ENCODE measurements around the gene APC.

The APC gene

DNA sequence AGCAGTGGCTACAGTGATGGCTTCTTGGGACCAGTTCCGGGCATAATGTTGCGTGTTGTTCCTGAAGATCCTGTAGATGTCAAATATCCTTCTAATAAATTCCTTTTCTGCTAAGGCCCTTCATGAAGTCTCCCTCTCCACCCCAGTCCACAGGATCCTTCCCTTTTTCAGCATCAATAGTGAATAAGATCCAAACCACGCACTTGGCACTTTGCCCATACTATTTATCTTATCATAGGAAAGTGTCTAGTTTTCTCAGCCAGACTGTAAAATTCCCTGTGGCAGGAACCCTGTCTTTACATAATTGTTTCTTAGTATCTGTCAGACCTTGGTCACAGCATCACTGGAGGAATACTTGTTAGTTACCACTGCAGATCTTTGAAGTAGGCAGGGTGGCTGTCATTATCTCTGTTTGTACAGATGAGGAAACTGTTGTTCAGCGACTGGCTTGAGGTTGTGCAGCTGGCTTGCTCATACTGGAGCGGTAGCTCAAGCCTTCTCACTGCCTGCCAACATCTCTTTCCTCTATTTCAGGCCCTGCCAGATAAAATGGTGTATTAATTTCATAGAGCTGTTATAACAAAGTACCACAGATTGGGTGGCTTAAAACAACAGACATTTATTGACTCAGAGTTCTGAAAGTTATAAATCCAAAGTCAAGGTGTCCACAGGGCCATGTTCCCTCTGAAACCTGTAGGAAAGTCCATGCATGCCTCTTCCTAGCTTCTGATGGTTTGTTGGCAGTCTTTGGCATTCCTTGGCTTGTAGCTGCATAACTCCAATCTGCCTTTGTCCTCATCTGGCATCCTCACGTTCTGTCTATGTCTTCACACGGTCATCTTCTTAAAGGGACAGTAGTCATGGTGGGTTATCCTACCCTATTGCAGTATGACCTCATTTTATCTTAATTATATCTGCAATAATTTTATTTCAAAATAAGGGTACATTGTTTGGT, 33.5 kb upstream of the APC start (continued):
- TF ChIP-seq ZBTB44 (tag by site-specific recombination; IDR thresholded peaks at IDR 0.05) = no peak
- TF ChIP-seq ZNF48 (tag by site-specific recombination; IDR thresholded peaks at IDR 0.05) = no peak

DNA sequence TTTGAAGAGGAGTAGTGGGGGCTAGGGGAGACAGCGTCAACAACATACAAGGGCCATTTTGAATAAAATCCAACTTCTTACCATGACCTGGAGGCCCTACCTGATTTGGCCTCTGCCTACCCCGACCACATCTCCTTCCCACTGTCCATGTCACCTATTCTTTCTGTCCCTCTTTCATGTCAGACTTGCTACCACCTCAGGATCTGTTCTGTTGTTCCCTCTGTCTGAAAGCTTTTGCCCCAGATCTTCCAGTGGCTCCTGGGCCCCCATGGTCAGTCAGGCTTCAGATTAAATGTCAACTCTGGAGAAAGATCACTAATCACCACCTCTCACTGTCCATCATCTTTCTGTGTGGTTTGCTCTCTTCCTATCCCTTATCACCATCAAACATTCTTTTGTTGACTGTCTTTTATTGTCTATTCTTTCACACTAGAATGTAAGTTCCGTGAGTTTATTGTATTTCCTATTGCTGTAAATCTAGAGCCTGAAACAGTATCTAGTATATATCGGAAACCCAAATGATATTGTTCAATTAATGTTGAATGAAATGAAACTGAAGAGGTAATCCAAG, 31.2 kb upstream of the APC start:
- ChIA-PET POLR2A (interaction anchor here (1.5 kb wide), 1 partner anchor 33 kb away, joined by 6 read pairs; no protein-coding TSS in a partner anchor), CTCF (interaction anchor here (0.6 to 3.2 kb wide), 2 partner anchors 51 kb away, joined by 3 to 19 read pairs; no protein-coding TSS in a partner anchor)
- peaks cover 4% of the 10 kb centered on the region for H3K4me1 ChIP-seq (ENCODE audit: control insufficient read depth, insufficient read depth, low read length)
- TF ChIP-seq SP2 (tag by site-specific recombination; IDR thresholded peaks at IDR 0.05) (no peak), TRIM28 (IDR thresholded peaks at IDR 0.05; ENCODE audit: borderline replicate concordance, low read length) (no peak), ZSCAN23 (tag by site-specific recombination; IDR thresholded peaks at IDR 0.05) (no peak), ZNF302 (tag by site-specific recombination; IDR thresholded peaks at IDR 0.05; ENCODE audit: low read depth) (no peak), GLIS2 (tag by site-specific recombination; IDR thresholded peaks at IDR 0.05) (no peak), ZIC2 (tag by site-specific recombination; IDR thresholded peaks at IDR 0.05) (no peak), ZNF157 (tag by site-specific recombination; IDR thresholded peaks at IDR 0.05) (no peak), HOXC10 (CRISPR knock-in tag; IDR thresholded peaks at IDR 0.05) (no peak), ZNF223 (tag by site-specific recombination; IDR thresholded peaks at IDR 0.05) (no peak), ZNF324 (tag by site-specific recombination; IDR thresholded peaks at IDR 0.05) (no peak), KLF16 (tag by site-specific recombination; IDR thresholded peaks at IDR 0.05) (no peak), PBX3 (CRISPR knock-in tag; IDR thresholded peaks at IDR 0.05) (no peak), ZNF23 (tag by site-specific recombination; IDR thresholded peaks at IDR 0.05; ENCODE audit: borderline replicate concordance) (no peak), ZNF426 (tag by site-specific recombination; IDR thresholded peaks at IDR 0.05) (no peak), ZNF785 (tag by site-specific recombination; IDR thresholded peaks at IDR 0.05) (no peak), ZNF366 (tag by site-specific recombination; conservative IDR thresholded peaks at IDR 0.05) (no peak), ZNF146 (tag by site-specific recombination; IDR thresholded peaks at IDR 0.05) (no peak)
- TF ChIP-seq, protein P1, sequence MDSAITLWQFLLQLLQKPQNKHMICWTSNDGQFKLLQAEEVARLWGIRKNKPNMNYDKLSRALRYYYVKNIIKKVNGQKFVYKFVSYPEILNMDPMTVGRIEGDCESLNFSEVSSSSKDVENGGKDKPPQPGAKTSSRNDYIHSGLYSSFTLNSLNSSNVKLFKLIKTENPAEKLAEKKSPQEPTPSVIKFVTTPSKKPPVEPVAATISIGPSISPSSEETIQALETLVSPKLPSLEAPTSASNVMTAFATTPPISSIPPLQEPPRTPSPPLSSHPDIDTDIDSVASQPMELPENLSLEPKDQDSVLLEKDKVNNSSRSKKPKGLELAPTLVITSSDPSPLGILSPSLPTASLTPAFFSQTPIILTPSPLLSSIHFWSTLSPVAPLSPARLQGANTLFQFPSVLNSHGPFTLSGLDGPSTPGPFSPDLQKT (IDR thresholded peaks at IDR 0.05; ENCODE audit: borderline replicate concordance, low read depth, low read length) = no peak
- no peaks in the 10 kb centered on the region for H3K36me3 ChIP-seq (ENCODE audit: control insufficient read depth in 2 of 2, insufficient read depth in 1 of 2, low read length in 2 of 2)
- no peak overlapping the region for H3K4me3 ChIP-seq (ENCODE audit: low read depth, low read length)
- H3K27ac ChIP-seq (ENCODE audit: extremely low read depth, low read depth, low read length) = no peak overlapping the region
- H3K9me3 ChIP-seq (ENCODE audit: control insufficient read depth, insufficient read depth, low read depth, low read length) = no peaks in the 10 kb centered on the region
